Peyer's patch (tissue), 4 donors: ENCODE measurements around the gene HTR4. TPM values are rescaled to one million over a fixed set of nuclear protein-coding genes. Genes with fewer than 3 reads are reported as not detected.

Experiments
- DNase-seq, 3 donors: peaks; one replicate each; pipeline ENCODE4 v3.0.0-alpha.2; 2017 to 2019
- H3K27ac ChIP-seq, 4 donors: fragments of 200-600 bp; sonication (generic); one replicate each; pipeline ENCODE4 v1.5.1; 2016 to 2019
- H3K27me3 ChIP-seq, 2 donors: fragments of 200-600 bp; sonication (generic); one replicate each; pipeline ENCODE4 v1.5.1; 2019
- H3K36me3 ChIP-seq, 3 donors: fragments of 200-600 bp; sonication (generic); one replicate each; pipeline ENCODE4 v1.5.1; 2016 to 2019
- H3K4me1 ChIP-seq, 4 donors: fragments of 200-600 bp; sonication (generic); one replicate each; pipeline ENCODE4 v1.5.1; 2016 to 2019
- H3K4me3 ChIP-seq, 4 donors: fragments of 200-600 bp; sonication (generic); 1 replicate in 3 of 4; 2 replicates in 1 of 4; pipeline ENCODE4 v1.5.1; 2016 to 2019; ENCODE audit warnings: mild to moderate bottlenecking in 1 of 4
- H3K9me3 ChIP-seq, 4 donors: fragments of 200-600 bp; sonication (generic); one replicate each; pipeline ENCODE4 v1.5.1; 2016 to 2019; ENCODE audit warnings: mild to moderate bottlenecking in 1 of 4
- CTCF ChIP-seq, 6 experiments: fragments of 450-650 bp in 4 of 6; fragments of 200-600 bp in 2 of 6; sonication (generic) in 1 of 6; IDR thresholded peaks; one replicate each; pipeline ENCODE4 v1.5.1; 2017 to 2019; ENCODE audit warnings: antibody characterized with exemption in 6 of 6, mild to moderate bottlenecking in 3 of 6, moderate library complexity in 1 of 6
- POLR2A ChIP-seq, 2 donors: fragments of 450-650 bp; IDR thresholded peaks; one replicate each; pipeline ENCODE4 v1.5.1; 2017; ENCODE audit warnings: antibody characterized with exemption in 2 of 2, mild to moderate bottlenecking in 2 of 2, moderate library complexity in 2 of 2
- total RNA-seq, 4 donors: library from RNA; depleted of rRNA; stranded (reverse); fragments of >200 nt; gene quantifications; one replicate each; pipeline ENCODE4 v1.1.0, GENCODE V29; 2016

HTR4 gene
- total RNA-seq, 4 donors from 2014 or later: 21.5 to 46.6 (median 44.1) TPM

GRCh38 chr5:148509893-148510292, 144.4 kb downstream of the HTR4 start:
- no peaks in the 10 kb centered on the region for H3K9me3 ChIP-seq
- no peaks in the 10 kb centered on the region for H3K4me1 ChIP-seq
- DNase-seq: no peak
- no peak overlapping the region for H3K27ac ChIP-seq
- H3K4me3 ChIP-seq: no peak overlapping the region
- no peaks in the 10 kb centered on the region for H3K36me3 ChIP-seq
- no peaks in the 10 kb centered on the region for H3K27me3 ChIP-seq
- TF ChIP-seq POLR2A (IDR thresholded peaks at IDR 0.05) (no peak), CTCF (IDR thresholded peaks at IDR 0.05) (no peak)

GRCh38 chr5:148507648-148508047, 146.7 kb downstream of the HTR4 start:
- TF ChIP-seq CTCF (IDR thresholded peaks at IDR 0.05): no peak
- TF ChIP-seq POLR2A (IDR thresholded peaks at IDR 0.05): no peak
- H3K9me3 ChIP-seq: no peaks in the 10 kb centered on the region
- no peaks in the 10 kb centered on the region for H3K4me1 ChIP-seq
- H3K27ac ChIP-seq: no peak overlapping the region
- H3K36me3 ChIP-seq: no peaks in the 10 kb centered on the region
- no peaks in the 10 kb centered on the region for H3K27me3 ChIP-seq
- no peak for DNase-seq
- H3K4me3 ChIP-seq: no peak overlapping the region

- Histone ChIP-seq H3K4me1 (no peaks in the 10 kb centered on the region), H3K27ac (no peak overlapping the region), H3K27me3 (no peaks in the 10 kb centered on the region), H3K36me3 (no peaks in the 10 kb centered on the region), H3K4me3 (no peak overlapping the region), H3K9me3 (no peaks in the 10 kb centered on the region)
- TF ChIP-seq CTCF (IDR thresholded peaks at IDR 0.05) (no peak), POLR2A (IDR thresholded peaks at IDR 0.05) (no peak)
- DNase-seq: no peak
Measured at GRCh38 chr5:148499452-148499851, 154.9 kb downstream of the HTR4 start.

GRCh38 chr5:148497757-148498156, 156.6 kb downstream of the HTR4 start:
- no peaks in the 10 kb centered on the region for H3K27me3 ChIP-seq

DNA sequence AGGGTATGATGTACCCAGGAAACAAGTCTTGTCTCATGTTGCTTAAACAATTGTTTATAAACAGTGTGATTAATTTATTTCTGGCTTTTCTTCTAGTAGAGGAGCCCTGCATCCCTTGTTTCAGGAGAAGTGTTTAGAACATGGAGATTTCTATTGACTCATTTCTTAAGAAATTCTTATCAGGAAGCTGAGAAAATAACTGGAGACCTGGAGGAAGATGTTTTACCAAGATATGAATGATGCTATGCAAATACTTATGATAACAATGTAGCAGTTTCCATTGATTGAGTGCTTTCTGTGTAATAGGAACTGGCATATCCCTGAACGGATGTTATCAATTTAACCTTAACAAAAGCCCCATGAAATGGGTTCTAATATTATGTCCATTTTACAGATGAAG, 162.0 kb downstream of the HTR4 start:
- DNase-seq: no peak
- Histone ChIP-seq H3K4me3 (no peak overlapping the region), H3K27me3 (no peaks in the 10 kb centered on the region), H3K27ac (no peak overlapping the region), H3K9me3 (no peaks in the 10 kb centered on the region), H3K4me1 (no peaks in the 10 kb centered on the region), H3K36me3 (no peaks in the 10 kb centered on the region)
- no peak for TF ChIP-seq CTCF (IDR thresholded peaks at IDR 0.05)
- no peak for TF ChIP-seq POLR2A (IDR thresholded peaks at IDR 0.05)

More at GRCh38 chr5:148497757-148498156, 156.6 kb downstream of the HTR4 start:
- Histone ChIP-seq H3K27ac (no peak overlapping the region), H3K36me3 (no peaks in the 10 kb centered on the region), H3K4me3 (no peak overlapping the region), H3K9me3 (no peaks in the 10 kb centered on the region), H3K4me1 (no peaks in the 10 kb centered on the region)
- DNase-seq: no peak
- TF ChIP-seq POLR2A (IDR thresholded peaks at IDR 0.05) (no peak), CTCF (IDR thresholded peaks at IDR 0.05) (no peak)

GRCh38 chr5:148491793-148492184, 162.5 kb downstream of the HTR4 start:
- H3K27me3 ChIP-seq: no peaks in the 10 kb centered on the region
- no peak for DNase-seq
- no peak for TF ChIP-seq CTCF (IDR thresholded peaks at IDR 0.05)
- TF ChIP-seq POLR2A (IDR thresholded peaks at IDR 0.05): no peak

More at GRCh38 chr5:148491793-148492184, 162.5 kb downstream of the HTR4 start:
- no peaks in the 10 kb centered on the region for H3K36me3 ChIP-seq
- H3K4me1 ChIP-seq: no peaks in the 10 kb centered on the region
- no peak overlapping the region for H3K27ac ChIP-seq
- no peak overlapping the region for H3K4me3 ChIP-seq
- no peaks in the 10 kb centered on the region for H3K9me3 ChIP-seq
